Transverse colon (tissue), 4 donors: ENCODE measurements around the gene MAST4. TPM values are rescaled to one million over a fixed set of nuclear protein-coding genes. Genes with fewer than 3 reads are reported as not detected.

Experiments used
- DNase-seq: peaks from one replicate; pipeline ENCODE4 v3.0.0-alpha.2; 2019
- H3K27ac ChIP-seq, 4 donors: fragments of 200-600 bp; sonication (generic); 2 replicates each; pipeline ENCODE4 v1.5.1; 2016 to 2018; ENCODE audit warnings: inconsistent platforms in 4 of 4
- H3K27me3 ChIP-seq: fragments of 200-600 bp; sonication (generic); 2 replicates; pipeline ENCODE4 v1.5.1; 2017; ENCODE audit warnings: inconsistent platforms
- H3K36me3 ChIP-seq, 4 donors: fragments of 200-600 bp; sonication (generic); 2 replicates each; pipeline ENCODE4 v1.5.1; 2017 to 2019; ENCODE audit warnings: inconsistent platforms in 4 of 4
- H3K4me1 ChIP-seq, 4 donors: fragments of 200-600 bp; sonication (generic); 2 replicates each; pipeline ENCODE4 v1.5.1; 2017 to 2020; ENCODE audit warnings: inconsistent platforms in 4 of 4
- H3K4me3 ChIP-seq, 4 donors: fragments of 200-600 bp; sonication (generic); 1 replicate in 1 of 4; 2 replicates in 3 of 4; pipeline versions ENCODE4 v1.5.1 to v1.6.1; 2017 to 2019; ENCODE audit warnings: inconsistent platforms in 4 of 4
- H3K9me3 ChIP-seq, 2 donors: fragments of 200-600 bp; sonication (generic); 2 replicates each; pipeline ENCODE4 v1.5.1; 2017 to 2019; ENCODE audit warnings: inconsistent platforms in 2 of 2
- EP300 ChIP-seq: sonication (generic); formaldehyde crosslinking; IDR thresholded peaks from one replicate; pipeline ENCODE4 v1.6.1; 2017; ENCODE audit warnings: antibody characterized with exemption, low read depth
- POLR2A ChIP-seq: fragments of 450-650 bp; IDR thresholded peaks from one replicate; pipeline ENCODE4 v1.6.1; 2016; ENCODE audit warnings: antibody characterized with exemption, mild to moderate bottlenecking, moderate library complexity
- POLR2AphosphoS5 ChIP-seq, 3 donors: sonication (generic); formaldehyde crosslinking; IDR thresholded peaks; one replicate each; pipeline ENCODE4 v1.6.1; 2016; ENCODE audit warnings: antibody characterized with exemption in 3 of 3
- WGBS, 2 donors: methylation state at CpG; one replicate each; pipeline ENCODE4 v1.1.5; 2018; ENCODE audit warnings: low coverage in 1 of 2; 5-methylcytosine and 5-hydroxymethylcytosine counted together
- in situ Hi-C, 4 donors: fragments of 200-750 bp; cut with MboI; loops; one replicate each; pipeline versions ENCODE4 v1.15.0 to v1.15.1; 2017; ENCODE audit warnings: low sequenced_read_pairs in 3 of 4, low pct_ligation_motif_present in 1 of 4, low pct_unique_long_range_greater_than_20kb in 1 of 4
- intact Hi-C: fragments of 100-400 bp; cut with DNase I; formaldehyde crosslinking; loops from one replicate; pipeline ENCODE4 v1.15.1; 2023; ENCODE audit warnings: low total_unique reads
- total RNA-seq, 4 donors: library from RNA; depleted of rRNA; stranded (reverse); fragments of >200 nt; gene quantifications; one replicate each; pipeline ENCODE4 v1.1.0, GENCODE V29; 2016
- TF ChIP-seq, protein P1 (sequence below), 5 experiments: fragments of 200-600 bp in 3 of 5; fragments of 450-650 bp in 2 of 5; sonication (generic) in 3 of 5; IDR thresholded peaks; 1 replicate in 2 of 5; 2 replicates in 3 of 5; pipeline ENCODE4 v1.5.1; 2016 to 2017; ENCODE audit warnings: antibody characterized with exemption in 5 of 5, inconsistent platforms in 3 of 5, mild to moderate bottlenecking in 2 of 5, moderate library complexity in 1 of 5

Gene MAST4
- total RNA-seq, 4 donors from 2014 or later = 20.3 to 46.8 (median 35.4) TPM

GRCh38 chr5:66860199-66860975 lies 264.2 kb downstream of the MAST4 start:
- intact Hi-C loops (no loop called here), in situ Hi-C loops (no loop called here)
- H3K27ac ChIP-seq = no peak overlapping the region
- WGBS, 2 donors = 18 to 39% methylated on average over 5 to 7 of the region's 7 CpGs
- H3K27me3 ChIP-seq = no peaks in the 10 kb centered on the region
- H3K36me3 ChIP-seq = no peaks in the 10 kb centered on the region
- TF ChIP-seq POLR2A (no peak), EP300 (no peak), POLR2AphosphoS5 (IDR thresholded peaks at IDR 0.05) (no peak)
- TF ChIP-seq, protein P1, sequence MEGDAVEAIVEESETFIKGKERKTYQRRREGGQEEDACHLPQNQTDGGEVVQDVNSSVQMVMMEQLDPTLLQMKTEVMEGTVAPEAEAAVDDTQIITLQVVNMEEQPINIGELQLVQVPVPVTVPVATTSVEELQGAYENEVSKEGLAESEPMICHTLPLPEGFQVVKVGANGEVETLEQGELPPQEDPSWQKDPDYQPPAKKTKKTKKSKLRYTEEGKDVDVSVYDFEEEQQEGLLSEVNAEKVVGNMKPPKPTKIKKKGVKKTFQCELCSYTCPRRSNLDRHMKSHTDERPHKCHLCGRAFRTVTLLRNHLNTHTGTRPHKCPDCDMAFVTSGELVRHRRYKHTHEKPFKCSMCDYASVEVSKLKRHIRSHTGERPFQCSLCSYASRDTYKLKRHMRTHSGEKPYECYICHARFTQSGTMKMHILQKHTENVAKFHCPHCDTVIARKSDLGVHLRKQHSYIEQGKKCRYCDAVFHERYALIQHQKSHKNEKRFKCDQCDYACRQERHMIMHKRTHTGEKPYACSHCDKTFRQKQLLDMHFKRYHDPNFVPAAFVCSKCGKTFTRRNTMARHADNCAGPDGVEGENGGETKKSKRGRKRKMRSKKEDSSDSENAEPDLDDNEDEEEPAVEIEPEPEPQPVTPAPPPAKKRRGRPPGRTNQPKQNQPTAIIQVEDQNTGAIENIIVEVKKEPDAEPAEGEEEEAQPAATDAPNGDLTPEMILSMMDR (IDR thresholded peaks at IDR 0.05) = no peak
- no peak overlapping the region for H3K4me3 ChIP-seq
- no peak for DNase-seq
- no peaks in the 10 kb centered on the region for H3K4me1 ChIP-seq
- no peaks in the 10 kb centered on the region for H3K9me3 ChIP-seq

DNA sequence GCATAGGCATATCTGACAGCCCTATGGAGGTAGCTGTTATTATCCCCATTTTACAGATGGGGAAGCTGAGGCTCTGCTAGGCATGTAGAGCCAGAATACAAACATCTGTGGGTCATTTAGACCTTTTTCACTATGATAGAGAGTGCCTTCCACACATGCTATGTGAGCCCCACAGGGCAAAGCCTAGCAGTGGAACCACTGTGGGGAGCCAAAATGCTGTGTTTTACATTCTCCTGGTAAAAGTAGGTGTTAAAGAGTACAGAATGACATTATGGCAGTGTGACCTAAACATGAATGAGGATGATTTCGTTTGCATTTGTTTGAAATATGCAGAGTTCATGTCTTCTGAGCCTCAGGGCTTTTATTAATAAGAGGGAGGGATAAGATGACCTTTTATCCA lies 265.2 kb downstream of the MAST4 start:
- Histone ChIP-seq H3K36me3 (no peaks in the 10 kb centered on the region), H3K27ac (no peak overlapping the region), H3K4me3 (no peak overlapping the region), H3K27me3 (no peaks in the 10 kb centered on the region), H3K4me1 (no peaks in the 10 kb centered on the region), H3K9me3 (no peaks in the 10 kb centered on the region)
- no peak for TF ChIP-seq POLR2A
- no peak for TF ChIP-seq POLR2AphosphoS5 (IDR thresholded peaks at IDR 0.05)
- intact Hi-C loops = no loop called here
- in situ Hi-C loops = no loop called here
- no peak for DNase-seq
- WGBS, 2 donors = 46 to 63% methylated on average over 1 of the region's 1 CpG

- H3K36me3 ChIP-seq = no peaks in the 10 kb centered on the region
- DNase-seq = no peak
- H3K27ac ChIP-seq = no peak overlapping the region
- in situ Hi-C loops (no loop called here), intact Hi-C loops (no loop called here)
- WGBS, 2 donors = 92 to 100% methylated on average over 1 to 2 of the region's 2 CpGs
- H3K4me1 ChIP-seq = no peaks in the 10 kb centered on the region
- TF ChIP-seq POLR2A = no peak
- H3K27me3 ChIP-seq = no peaks in the 10 kb centered on the region
- H3K9me3 ChIP-seq = no peaks in the 10 kb centered on the region
- no peak overlapping the region for H3K4me3 ChIP-seq
These were observed 265.8 kb downstream of the MAST4 start for GRCh38 chr5:66862020-66862419.

- no peak for DNase-seq
- Histone ChIP-seq H3K36me3 (no peaks in the 10 kb centered on the region), H3K4me1 (no peaks in the 10 kb centered on the region), H3K4me3 (no peak overlapping the region), H3K27me3 (no peaks in the 10 kb centered on the region), H3K9me3 (no peaks in the 10 kb centered on the region), H3K27ac (no peak overlapping the region)
- TF ChIP-seq POLR2AphosphoS5 (IDR thresholded peaks at IDR 0.05) = no peak
- TF ChIP-seq POLR2A = no peak
- TF ChIP-seq EP300 = no peak
- TF ChIP-seq, protein P1 (IDR thresholded peaks at IDR 0.05) = no peak
- in situ Hi-C loops = no loop called here
- intact Hi-C loops = no loop called here
- WGBS, 2 donors = 55 to 77% methylated on average over 6 of the region's 6 CpGs
These were observed 267.3 kb downstream of the MAST4 start for GRCh38 chr5:66863243-66864170.

DNA sequence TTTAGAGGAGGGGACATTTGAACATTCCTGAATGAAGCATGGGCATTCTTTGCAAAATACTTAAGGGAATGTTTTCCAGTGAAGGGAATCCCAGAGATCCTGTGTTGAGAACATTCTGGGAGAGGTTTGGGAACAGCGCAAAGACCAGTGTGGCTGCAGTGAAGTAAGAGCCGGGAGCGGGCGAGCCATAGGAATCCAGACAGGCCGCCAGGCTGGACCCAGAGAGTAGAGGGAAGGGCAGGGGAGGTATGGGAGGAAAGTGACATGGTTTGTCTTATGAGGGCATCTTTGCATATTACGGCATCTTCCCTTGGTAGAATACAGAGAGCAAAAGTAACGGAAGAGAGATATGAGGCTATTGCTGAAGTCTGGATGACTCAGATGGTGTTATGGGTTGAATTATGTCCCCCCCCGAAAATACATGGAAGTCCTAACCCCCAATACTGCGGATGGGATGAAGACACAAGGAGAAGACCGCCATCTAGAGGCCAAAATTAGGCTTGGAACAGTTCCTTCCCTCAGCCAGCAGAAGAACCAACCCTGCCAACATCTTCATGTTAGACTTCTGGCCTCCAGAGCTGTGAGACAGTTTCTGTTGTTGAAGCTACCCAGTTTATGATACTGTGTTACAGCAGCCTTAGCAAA lies 268.2 kb downstream of the MAST4 start:
- Histone ChIP-seq H3K36me3 (no peaks in the 10 kb centered on the region), H3K27ac (no peak overlapping the region), H3K4me1 (no peaks in the 10 kb centered on the region), H3K9me3 (no peaks in the 10 kb centered on the region), H3K27me3 (no peaks in the 10 kb centered on the region), H3K4me3 (no peak overlapping the region)
- WGBS, 2 donors = 84 to 97% methylated on average over 7 to 9 of the region's 10 CpGs
- TF ChIP-seq POLR2AphosphoS5 (IDR thresholded peaks at IDR 0.05) (no peak), EP300 (no peak)
- TF ChIP-seq, protein P1 (IDR thresholded peaks at IDR 0.05) = peak in 3 of 5 experiments; percentile 16 to 39 (median 28)
- intact Hi-C loops (no loop called here), in situ Hi-C loops (no loop called here)
- DNase-seq = no peak
